ENCODE data around the gene PRRT3. TPM values are rescaled to one million over a fixed set of nuclear protein-coding genes. Genes with fewer than 3 reads are reported as not detected.

PRRT3 gene
- total and polyA plus RNA-seq, 9 of the 15 experiments (the other 6 are each of a cell fraction or from before 2014, with no cell fraction given), result 0.06 to 1.9 (median 1.2) TPM

DNA sequence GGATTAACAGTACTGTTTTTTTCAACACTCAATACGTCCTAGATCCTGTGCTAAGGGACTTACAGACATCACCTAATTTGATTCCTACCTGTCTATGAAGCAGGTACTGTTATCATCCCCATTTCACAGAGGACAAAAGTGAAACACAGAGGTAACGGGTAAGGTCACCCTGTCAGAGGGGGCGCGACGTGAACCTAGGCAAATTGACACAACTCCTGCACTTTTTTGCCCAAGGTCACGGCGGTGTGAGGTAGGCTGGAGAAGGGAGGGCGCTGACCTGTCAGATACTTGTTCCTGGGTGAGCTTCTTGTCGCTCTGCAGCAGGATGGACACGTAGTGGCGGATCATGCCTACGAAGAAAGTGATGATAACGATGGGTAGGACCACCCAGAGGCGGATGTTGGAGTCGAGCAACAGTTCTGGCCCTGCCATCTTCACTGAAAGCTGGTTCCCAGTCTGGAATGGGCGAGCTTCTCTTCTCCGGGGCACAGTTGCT is 34.1 kb upstream of the PRRT3 start:
- ChIA-PET CTCF (ENCODE audit: low intra/inter-chr PET ratio) (no interaction called here), POLR2A (interaction anchor here (0.5 to 3.0 kb wide), 11 partner anchors 8 to 510 kb away, joined by 3 to 20 read pairs (median 4); partner anchors contain the start of gene CRELD1)
- Histone ChIP-seq H3K9me3 (replicated peaks; ENCODE audit: control insufficient read depth, insufficient read depth, low read depth, low read length) (no peaks in the 10 kb centered on the region), H3K27me3 (ENCODE audit: control insufficient read depth in 2 of 2, insufficient read depth in 2 of 2, low read length in 2 of 2) (no peaks in the 10 kb centered on the region), H3K4me2 (ENCODE audit: insufficient read depth, low read length) (peak overlapping the region; percentile 100), H3K9me1 (ENCODE audit: control insufficient read depth, insufficient read depth, low read length) (no peaks in the 10 kb centered on the region), H3K36me3 (ENCODE audit: control insufficient read depth, insufficient read depth, low read length) (peaks cover 55% of the 10 kb centered on the region), H3K4me1 (replicated peaks in 1 of 2; ENCODE audit: control insufficient read depth in 2 of 2, insufficient read depth in 2 of 2, low read length in 2 of 2) (peaks cover 10 to 12% of the 10 kb centered on the region in 2 experiments; a peak in 4 of 5 replicates), H3K79me2 (ENCODE audit: control insufficient read depth, insufficient read depth, low read length) (peaks cover 84% of the 10 kb centered on the region), H3K4me3 (peak overlapping the region; percentile 96), H3K9ac (ENCODE audit: insufficient read depth in 1 of 2, low read depth in 2 of 2, low read length in 2 of 2) (peak overlapping the region; percentile 90 to 99), H2AFZ (ENCODE audit: low read depth, low read length) (peak overlapping the region; percentile 91), H3K27ac (ENCODE audit: extremely low read depth, low read depth, low read length) (peak overlapping the region; percentile 75), H4K20me1 (replicated peaks; ENCODE audit: control insufficient read depth, insufficient read depth, low read length) (no peaks in the 10 kb centered on the region)
- FAIRE-seq, result peak; percentile 54
- BruUV-seq (replicated peaks), result TSS peak; percentile 73
- WGBS (ENCODE audit: insufficient coverage, low coverage, missing lambda C conversion rate), result under 1% methylated on average over 17 of the region's 17 CpGs
- intact Hi-C loops (cut with micrococcal nuclease), result loop anchor here (5.0 kb wide), 1 partner anchor 34 kb away; the partner anchor contains the start of gene PRRT3
- peak; percentile 52 for ATAC-seq
- no peak for DNase-seq (ENCODE audit: extremely low read depth in 1 of 4, low spot score in 3 of 4)
- in situ Hi-C loops (cut with MboI), result no loop called here
- 0 out of 2 replicates have a peak, but pooled peaks have one; percentile 16 for TF ChIP-seq ZNF431 (CRISPR knock-in tag; IDR thresholded peaks at IDR 0.05)
- TF ChIP-seq, protein P1, sequence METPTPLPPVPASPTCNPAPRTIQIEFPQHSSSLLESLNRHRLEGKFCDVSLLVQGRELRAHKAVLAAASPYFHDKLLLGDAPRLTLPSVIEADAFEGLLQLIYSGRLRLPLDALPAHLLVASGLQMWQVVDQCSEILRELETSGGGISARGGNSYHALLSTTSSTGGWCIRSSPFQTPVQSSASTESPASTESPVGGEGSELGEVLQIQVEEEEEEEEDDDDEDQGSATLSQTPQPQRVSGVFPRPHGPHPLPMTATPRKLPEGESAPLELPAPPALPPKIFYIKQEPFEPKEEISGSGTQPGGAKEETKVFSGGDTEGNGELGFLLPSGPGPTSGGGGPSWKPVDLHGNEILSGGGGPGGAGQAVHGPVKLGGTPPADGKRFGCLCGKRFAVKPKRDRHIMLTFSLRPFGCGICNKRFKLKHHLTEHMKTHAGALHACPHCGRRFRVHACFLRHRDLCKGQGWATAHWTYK (CRISPR knock-in tag; IDR thresholded peaks at IDR 0.05), result no peak
- TF ChIP-seq TOE1 (IDR thresholded peaks at IDR 0.05; ENCODE audit: borderline replicate concordance), result no peak
- TF ChIP-seq TOE1 (CRISPR knock-in tag; IDR thresholded peaks at IDR 0.05; ENCODE audit: borderline replicate concordance, low read depth), result 0 out of 2 replicates have a peak, but pooled peaks have one; percentile 6
- TF ChIP-seq ESRRA (IDR thresholded peaks at IDR 0.05; ENCODE audit: borderline replicate concordance, low read depth), result peak; percentile 93
- TF ChIP-seq, protein P2, sequence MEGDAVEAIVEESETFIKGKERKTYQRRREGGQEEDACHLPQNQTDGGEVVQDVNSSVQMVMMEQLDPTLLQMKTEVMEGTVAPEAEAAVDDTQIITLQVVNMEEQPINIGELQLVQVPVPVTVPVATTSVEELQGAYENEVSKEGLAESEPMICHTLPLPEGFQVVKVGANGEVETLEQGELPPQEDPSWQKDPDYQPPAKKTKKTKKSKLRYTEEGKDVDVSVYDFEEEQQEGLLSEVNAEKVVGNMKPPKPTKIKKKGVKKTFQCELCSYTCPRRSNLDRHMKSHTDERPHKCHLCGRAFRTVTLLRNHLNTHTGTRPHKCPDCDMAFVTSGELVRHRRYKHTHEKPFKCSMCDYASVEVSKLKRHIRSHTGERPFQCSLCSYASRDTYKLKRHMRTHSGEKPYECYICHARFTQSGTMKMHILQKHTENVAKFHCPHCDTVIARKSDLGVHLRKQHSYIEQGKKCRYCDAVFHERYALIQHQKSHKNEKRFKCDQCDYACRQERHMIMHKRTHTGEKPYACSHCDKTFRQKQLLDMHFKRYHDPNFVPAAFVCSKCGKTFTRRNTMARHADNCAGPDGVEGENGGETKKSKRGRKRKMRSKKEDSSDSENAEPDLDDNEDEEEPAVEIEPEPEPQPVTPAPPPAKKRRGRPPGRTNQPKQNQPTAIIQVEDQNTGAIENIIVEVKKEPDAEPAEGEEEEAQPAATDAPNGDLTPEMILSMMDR (IDR thresholded peaks at IDR 0.05 in 2 of 3, conservative IDR thresholded peaks at IDR 0.05 in 1 of 3; ENCODE audit: insufficient read depth in 2 of 3, low read depth in 1 of 3, low read length in 3 of 3), result 0 out of 6 replicates have a peak, but pooled peaks of 1 of the 3 experiments have one; percentile 0
- 0 out of 2 replicates have a peak, but pooled peaks have one; percentile 74 for TF ChIP-seq ZBTB1 (CRISPR knock-in tag; IDR thresholded peaks at IDR 0.05; ENCODE audit: borderline replicate concordance, low read depth)
- no peak for TF ChIP-seq ZNF311 (CRISPR knock-in tag; IDR thresholded peaks at IDR 0.05)
- TF ChIP-seq, protein P3, sequence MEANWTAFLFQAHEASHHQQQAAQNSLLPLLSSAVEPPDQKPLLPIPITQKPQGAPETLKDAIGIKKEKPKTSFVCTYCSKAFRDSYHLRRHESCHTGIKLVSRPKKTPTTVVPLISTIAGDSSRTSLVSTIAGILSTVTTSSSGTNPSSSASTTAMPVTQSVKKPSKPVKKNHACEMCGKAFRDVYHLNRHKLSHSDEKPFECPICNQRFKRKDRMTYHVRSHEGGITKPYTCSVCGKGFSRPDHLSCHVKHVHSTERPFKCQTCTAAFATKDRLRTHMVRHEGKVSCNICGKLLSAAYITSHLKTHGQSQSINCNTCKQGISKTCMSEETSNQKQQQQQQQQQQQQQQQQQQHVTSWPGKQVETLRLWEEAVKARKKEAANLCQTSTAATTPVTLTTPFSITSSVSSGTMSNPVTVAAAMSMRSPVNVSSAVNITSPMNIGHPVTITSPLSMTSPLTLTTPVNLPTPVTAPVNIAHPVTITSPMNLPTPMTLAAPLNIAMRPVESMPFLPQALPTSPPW (CRISPR knock-in tag; IDR thresholded peaks at IDR 0.05), result 0 out of 2 replicates have a peak, but pooled peaks have one; percentile 4
- TF ChIP-seq EP300 (IDR thresholded peaks at IDR 0.05; ENCODE audit: low read length), result no peak
- TF ChIP-seq ZNF143 (CRISPR knock-in tag; IDR thresholded peaks at IDR 0.05), result 0 out of 2 replicates have a peak, but pooled peaks have one; percentile 8
- TF ChIP-seq RBM25 (IDR thresholded peaks at IDR 0.05; ENCODE audit: low read depth, low read length, severe bottlenecking), result peak; percentile 16
- no peak for TF ChIP-seq NFYB (IDR thresholded peaks at IDR 0.05; ENCODE audit: extremely low read depth, insufficient read length)
- 0 out of 2 replicates have a peak, but pooled peaks have one; percentile 21 for TF ChIP-seq ZNF232 (CRISPR knock-in tag; IDR thresholded peaks at IDR 0.05)
- TF ChIP-seq, protein P4, sequence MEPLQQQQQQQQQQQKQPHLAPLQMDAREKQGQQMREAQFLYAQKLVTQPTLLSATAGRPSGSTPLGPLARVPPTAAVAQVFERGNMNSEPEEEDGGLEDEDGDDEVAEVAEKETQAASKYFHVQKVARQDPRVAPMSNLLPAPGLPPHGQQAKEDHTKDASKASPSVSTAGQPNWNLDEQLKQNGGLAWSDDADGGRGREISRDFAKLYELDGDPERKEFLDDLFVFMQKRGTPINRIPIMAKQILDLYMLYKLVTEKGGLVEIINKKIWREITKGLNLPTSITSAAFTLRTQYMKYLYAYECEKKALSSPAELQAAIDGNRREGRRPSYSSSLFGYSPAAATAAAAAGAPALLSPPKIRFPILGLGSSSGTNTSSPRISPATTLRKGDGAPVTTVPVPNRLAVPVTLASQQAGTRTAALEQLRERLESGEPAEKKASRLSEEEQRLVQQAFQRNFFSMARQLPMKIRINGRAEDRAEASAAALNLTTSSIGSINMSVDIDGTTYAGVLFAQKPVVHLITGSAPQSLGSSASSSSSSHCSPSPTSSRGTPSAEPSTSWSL (CRISPR knock-in tag; IDR thresholded peaks at IDR 0.05; ENCODE audit: borderline replicate concordance), result peak; percentile 5; the same call in 1 of the 2 replicates

Data from K562 (cell line).